Epithelial cell of esophagus (primary cell): ENCODE measurements around the gene ITPK1.

ENCODE experiments used
- DNase-seq: peaks from one replicate; pipeline ENCODE4 v3.0.0; 2010; ENCODE audit warnings: low read depth
- H3K4me3 ChIP-seq: 2 replicates; pipeline ENCODE4 v1.5.1; 2011; ENCODE audit warnings: mild to moderate bottlenecking, low read length, control low read depth
- CTCF ChIP-seq: IDR thresholded peaks from 2 replicates; pipeline ENCODE4 v1.5.1; 2011; ENCODE audit warnings: low read depth, mild to moderate bottlenecking, low read length, control low read depth, inconsistent platforms; ENCODE audit not compliant: insufficient read depth; ENCODE audit errors: missing control alignments

ITPK1 gene

GRCh38 chr14:93126111-93126510 is 10.4 kb upstream of the ITPK1 start:
- no peak for TF ChIP-seq CTCF
- no peak for DNase-seq
- H3K4me3 ChIP-seq = no peak overlapping the region

- TF ChIP-seq CTCF = no peak
- H3K4me3 ChIP-seq = no peak overlapping the region
Measured at GRCh38 chr14:93122826-93123225, 7.1 kb upstream of the ITPK1 start.

GRCh38 chr14:93121030-93121834 is 5.5 kb upstream of the ITPK1 start:
- H3K4me3 ChIP-seq = no peak overlapping the region
- TF ChIP-seq CTCF = no peak
- no peak for DNase-seq

More at GRCh38 chr14:93122826-93123225, 7.1 kb upstream of the ITPK1 start:
- DNase-seq = no peak

GRCh38 chr14:93120517-93120916 is 4.8 kb upstream of the ITPK1 start:
- H3K4me3 ChIP-seq = no peak overlapping the region
- TF ChIP-seq CTCF = no peak
- no peak for DNase-seq

- no peak for TF ChIP-seq CTCF
- DNase-seq = no peak
- H3K4me3 ChIP-seq = peak overlapping the region; percentile 65
Measured at GRCh38 chr14:93116676-93117200, 1.0 kb upstream of the ITPK1 start.

GRCh38 chr14:93115069-93115820 is 480 bp downstream of the ITPK1 start:
- H3K4me3 ChIP-seq = peak overlapping the region; percentile 70
- DNase-seq = peak; percentile 91
- no peak for TF ChIP-seq CTCF
